T-helper 1 cell treated with Interleukin-12 subunit alpha and Interleukin-12 subunit beta and Interleukin-4 antibody, amounts not matched to agents 30 μg/mL and 1 μg/mL, for 36 hours (primary cell): Measurements from ENCODE around the gene TACSTD2.

ENCODE experiments used
- H3K27ac Mint-ChIP-seq: one replicate; pipeline ENCODE4 v1.8.0; 2021; ENCODE audit warnings: mild to moderate bottlenecking, mixed read lengths
- H3K27me3 Mint-ChIP-seq: one replicate; pipeline ENCODE4 v1.8.0; 2021; ENCODE audit warnings: low read depth, mixed read lengths
- H3K36me3 Mint-ChIP-seq: one replicate; pipeline ENCODE4 v1.8.0; 2021; ENCODE audit warnings: low read depth, mixed read lengths
- H3K4me1 Mint-ChIP-seq: one replicate; pipeline ENCODE4 v1.8.0; 2021; ENCODE audit warnings: low read depth, mixed read lengths
- H3K4me3 Mint-ChIP-seq: one replicate; pipeline ENCODE4 v1.8.0; 2021; ENCODE audit warnings: mild to moderate bottlenecking, moderate library complexity, mixed read lengths
- H3K9me3 Mint-ChIP-seq: one replicate; pipeline ENCODE4 v1.8.0; 2021; ENCODE audit warnings: mixed read lengths

The TACSTD2 gene

DNA sequence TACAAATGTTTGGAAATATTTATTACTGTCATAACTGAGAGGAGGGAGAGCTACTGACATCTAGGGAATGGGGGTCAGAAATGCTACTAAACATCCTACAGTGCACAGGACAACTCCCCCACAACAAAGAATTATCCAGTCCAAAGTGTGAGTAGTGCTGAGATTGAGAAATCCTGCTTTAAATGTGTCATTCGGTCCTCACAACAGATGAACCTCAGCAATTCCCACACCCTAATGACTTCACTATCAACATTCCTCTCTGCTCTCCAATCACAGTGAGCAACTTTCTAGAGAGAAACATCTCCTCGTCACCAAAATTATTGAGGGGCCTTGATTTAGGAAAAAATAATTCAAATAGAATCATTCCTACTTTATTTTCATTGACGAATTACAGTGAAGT is 48.5 kb downstream of the TACSTD2 start:
- Mint-ChIP-seq H3K27ac (no peak overlapping the region), H3K9me3 (no peaks in the 10 kb centered on the region), H3K27me3 (no peaks in the 10 kb centered on the region), H3K36me3 (peaks cover 18% of the 10 kb centered on the region), H3K4me1 (peaks cover 12% of the 10 kb centered on the region), H3K4me3 (no peak overlapping the region)
